GM23248 (cell line): ENCODE results near the gene SNRNP35. TPM values are rescaled to one million over a fixed set of nuclear protein-coding genes. Genes with fewer than 3 reads are reported as not detected.
"Not testable (repeated sequence)": the region's sequence is repeated elsewhere in the genome, so short reads cannot be mapped to it uniquely, and the experiment has no call there.

Source experiments
- DNase-seq: peaks from one replicate; pipeline ENCODE4 v3.0.0-alpha.2; 2015
- H2AFZ ChIP-seq: fragments of 200-600 bp; sonication (generic); 2 replicates; pipeline ENCODE4 v1.6.1; 2016; ENCODE audit warnings: antibody characterized with exemption
- H3F3A ChIP-seq: fragments of 200-600 bp; sonication (generic); 2 replicates; pipeline ENCODE4 v1.6.1; 2016; ENCODE audit warnings: mild to moderate bottlenecking, antibody characterized with exemption, mixed run types; ENCODE audit not compliant: insufficient read depth
- H3K27ac ChIP-seq: fragments of 200-600 bp; sonication (generic); 2 replicates; pipeline ENCODE4 v1.5.1; 2016; ENCODE audit warnings: mild to moderate bottlenecking
- H3K27me3 ChIP-seq: fragments of 200-600 bp; sonication (generic); replicated peaks from 2 replicates; pipeline ENCODE4 v1.6.1; 2016; ENCODE audit warnings: mild to moderate bottlenecking; ENCODE audit not compliant: insufficient read depth
- H3K36me3 ChIP-seq: fragments of 200-600 bp; sonication (generic); 2 replicates; pipeline ENCODE4 v1.6.1; 2016; ENCODE audit warnings: low read depth, mild to moderate bottlenecking
- H3K4me1 ChIP-seq: fragments of 200-600 bp; sonication (generic); 2 replicates; pipeline ENCODE4 v1.6.1; 2016; ENCODE audit warnings: mild to moderate bottlenecking; ENCODE audit not compliant: insufficient read depth
- H3K4me2 ChIP-seq: fragments of 200-600 bp; sonication (generic); one replicate; pipeline ENCODE4 v1.6.1; 2016; ENCODE audit warnings: mild to moderate bottlenecking; ENCODE audit not compliant: unreplicated experiment
- H3K4me3 ChIP-seq: fragments of 200-600 bp; sonication (generic); 2 replicates; pipeline ENCODE4 v1.5.1; 2016; ENCODE audit warnings: mild to moderate bottlenecking
- H3K79me2 ChIP-seq: fragments of 200-600 bp; sonication (generic); 2 replicates; pipeline ENCODE4 v1.6.1; 2016; ENCODE audit warnings: mild to moderate bottlenecking; ENCODE audit not compliant: insufficient read depth
- H3K9ac ChIP-seq: fragments of 200-600 bp; sonication (generic); 2 replicates; pipeline ENCODE4 v1.6.1; 2016; ENCODE audit warnings: mild to moderate bottlenecking
- H3K9me2 ChIP-seq: fragments of 200-600 bp; sonication (generic); 2 replicates; pipeline ENCODE4 v1.6.1; 2016; ENCODE audit warnings: mixed run types, mild to moderate bottlenecking, moderate library complexity; ENCODE audit not compliant: insufficient read depth
- H3K9me3 ChIP-seq: fragments of 200-600 bp; sonication (generic); one replicate; pipeline ENCODE4 v1.6.1; 2017; ENCODE audit warnings: low read depth
- H4K20me1 ChIP-seq: fragments of 200-600 bp; sonication (generic); 2 replicates; pipeline ENCODE4 v1.6.0; 2016; ENCODE audit not compliant: insufficient read depth
- EZH2 ChIP-seq: fragments of 200-600 bp; sonication (generic); IDR thresholded peaks from 2 replicates; pipeline ENCODE4 v1.6.1; 2018; ENCODE audit warnings: antibody characterized with exemption, mild to moderate bottlenecking; ENCODE audit not compliant: insufficient read depth, poor library complexity, severe bottlenecking
- EZH2phosphoT487 ChIP-seq: fragments of 200-600 bp; sonication (generic); IDR thresholded peaks from 2 replicates; pipeline ENCODE4 v1.6.1; 2018; ENCODE audit warnings: antibody characterized with exemption, moderate library complexity, mild to moderate bottlenecking, low read depth; ENCODE audit not compliant: insufficient read depth
- WGBS, 2 experiments: methylation state at CpG; one replicate each; pipeline ENCODE4 v1.1.6; 2015 to 2017; ENCODE audit warnings: low lambda C conversion rate in 2 of 2, low coverage in 1 of 2; ENCODE audit errors: missing lambda C conversion rate in 2 of 2; 5-methylcytosine and 5-hydroxymethylcytosine counted together
- in situ Hi-C: fragments of 300-500 bp; cut with MboI; formaldehyde crosslinking; loops from 2 replicates; pipeline ENCODE4 v1.15.0; 2020
- polyA plus RNA-seq: library from polyadenylated mRNA; unstranded; fragments of >200 nt; fragmentation: Nextera tagmentation; extraction: Ambion mirVana; gene quantifications from 2 replicates; pipeline ENCODE4 v1.2.1, GENCODE V29; 2016
- total RNA-seq: library from RNA; depleted of rRNA; stranded (reverse); fragments of >200 nt; shearing (Covaris generic); gene quantifications from 2 replicates; pipeline ENCODE4 v1.2.3, GENCODE V29; 2014

The SNRNP35 gene
- total and polyA plus RNA-seq, 2 experiments from 2014 or later = 9.8 to 17.6 TPM

DNA sequence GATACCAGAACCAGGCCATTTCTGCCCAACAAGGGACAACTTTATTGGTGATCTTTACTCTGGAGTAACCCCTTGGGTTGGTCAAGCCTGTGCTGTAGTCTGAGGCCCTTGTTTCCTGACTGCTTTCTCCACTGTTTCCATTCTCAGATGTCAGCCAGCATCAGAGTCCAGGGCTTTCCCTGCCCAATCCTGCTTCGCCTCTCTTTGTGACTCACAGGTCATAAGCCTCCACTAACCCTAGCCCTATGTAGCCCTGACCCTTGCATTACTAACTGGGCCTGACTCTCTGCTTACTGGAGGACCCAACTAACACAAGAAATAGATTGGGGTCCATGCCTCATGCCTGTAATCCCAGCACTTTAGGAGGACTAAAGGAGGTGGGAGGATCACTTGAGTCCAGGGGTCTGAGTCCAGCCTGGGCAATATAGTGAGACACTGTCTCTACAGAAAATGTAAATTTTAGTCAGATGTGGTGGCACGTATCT lies 8.6 kb upstream of the SNRNP35 start:
- 63 to 77% methylated on average over 2 of the region's 2 CpGs for WGBS, 2 experiments
- Histone ChIP-seq H3K9me2 (no peaks in the 10 kb centered on the region), H2AFZ (no peak overlapping the region)

DNA sequence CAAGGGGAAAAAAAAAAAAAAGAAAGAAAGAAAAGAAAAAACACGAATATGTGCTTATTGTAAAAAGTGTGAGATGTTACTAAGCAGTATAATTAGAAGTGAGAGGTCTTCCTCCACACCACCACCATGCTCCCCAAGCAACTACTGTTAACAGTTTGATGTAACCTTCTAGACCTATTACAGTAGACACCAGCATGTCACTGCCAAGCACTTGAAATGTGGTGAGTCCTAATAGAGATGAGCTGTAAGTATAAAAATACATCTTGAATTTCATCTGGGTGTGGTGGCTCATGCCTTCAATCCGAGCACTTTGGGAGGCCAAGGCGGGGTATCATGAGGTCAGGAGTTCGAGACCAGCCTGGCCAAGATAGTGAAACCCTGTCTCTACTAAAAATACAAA lies 8.1 kb upstream of the SNRNP35 start:
- H3K27ac ChIP-seq = no peak overlapping the region
- H3K27me3 ChIP-seq = no peaks in the 10 kb centered on the region
- no peak for DNase-seq
- H3K4me2 ChIP-seq = no peak overlapping the region
- in situ Hi-C loops = no loop called here
- peaks cover 16% of the 10 kb centered on the region for H3K4me1 ChIP-seq
- H4K20me1 ChIP-seq = no peaks in the 10 kb centered on the region; the same call in 1 of the 2 replicates
- no peak overlapping the region for H3K9ac ChIP-seq
- H3K36me3 ChIP-seq = no peaks in the 10 kb centered on the region
- no peak overlapping the region for H3K4me3 ChIP-seq
- no peak for TF ChIP-seq EZH2phosphoT487
- no peak for TF ChIP-seq EZH2
- H3K79me2 ChIP-seq = no peaks in the 10 kb centered on the region
- H3K9me3 ChIP-seq = no peaks in the 10 kb centered on the region
- no peaks in the 10 kb centered on the region for H3K9me2 ChIP-seq
- WGBS, 2 experiments = 56 to 60% methylated on average over 4 of the region's 4 CpGs
- peaks cover 8% of the 10 kb centered on the region; the same call in 1 of the 2 replicates for H3F3A ChIP-seq
- no peak overlapping the region for H2AFZ ChIP-seq

More for the DNA sequence above, 8.6 kb upstream of the SNRNP35 start:
- no peak overlapping the region for H3K4me3 ChIP-seq
- H3K27me3 ChIP-seq = no peaks in the 10 kb centered on the region
- no peaks in the 10 kb centered on the region for H3K36me3 ChIP-seq
- TF ChIP-seq EZH2phosphoT487 = no peak
- peaks cover 14% of the 10 kb centered on the region; the same call in 1 of the 2 replicates for H3F3A ChIP-seq
- no peaks in the 10 kb centered on the region for H3K79me2 ChIP-seq
- H4K20me1 ChIP-seq = no peaks in the 10 kb centered on the region; the same call in 1 of the 2 replicates
- DNase-seq = no peak
- no peak overlapping the region for H3K4me2 ChIP-seq
- no peak overlapping the region for H3K27ac ChIP-seq
- no peak overlapping the region for H3K9ac ChIP-seq
- in situ Hi-C loops = no loop called here
- H3K4me1 ChIP-seq = peaks cover 20% of the 10 kb centered on the region
- H3K9me3 ChIP-seq = no peaks in the 10 kb centered on the region

DNA sequence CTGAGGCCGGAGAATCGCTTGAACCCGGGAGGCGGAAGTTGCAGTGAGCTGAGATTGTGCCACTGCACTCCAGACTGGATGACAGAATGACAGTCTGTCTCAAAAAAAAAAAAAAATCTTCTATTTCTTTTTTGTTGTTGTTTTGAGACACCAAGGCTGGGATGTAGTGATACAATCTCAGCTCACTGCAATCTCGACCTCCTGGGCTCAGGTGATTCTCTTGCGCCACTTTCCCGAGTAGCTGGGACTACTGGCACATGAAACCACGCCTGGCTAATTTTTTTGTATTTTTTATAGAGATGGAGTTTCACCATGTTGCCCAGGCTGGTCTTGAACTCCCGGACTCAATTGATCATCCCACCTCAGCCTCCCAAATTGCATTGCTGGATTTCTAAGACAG lies 7.3 kb upstream of the SNRNP35 start:
- no peaks in the 10 kb centered on the region; the same call in 1 of the 2 replicates for H4K20me1 ChIP-seq
- in situ Hi-C loops = no loop called here
- H3K36me3 ChIP-seq = no peaks in the 10 kb centered on the region
- no peaks in the 10 kb centered on the region for H3K79me2 ChIP-seq
- H3K9ac ChIP-seq = no peak overlapping the region
- H3K27ac ChIP-seq = no peak overlapping the region
- no peak overlapping the region for H3K4me3 ChIP-seq
- H3K9me3 ChIP-seq = no peaks in the 10 kb centered on the region
- TF ChIP-seq EZH2 (no peak), EZH2phosphoT487 (no peak)
- no peaks in the 10 kb centered on the region for H3K27me3 ChIP-seq
- no peak overlapping the region for H2AFZ ChIP-seq
- H3K9me2 ChIP-seq = no peaks in the 10 kb centered on the region
- H3F3A ChIP-seq = 0 out of 2 replicates have a peak, but pooled peaks cover under 1% of the 10 kb centered on the region
- peaks cover 8% of the 10 kb centered on the region for H3K4me1 ChIP-seq
- H3K4me2 ChIP-seq = no peak overlapping the region
- 90 to 91% methylated on average over 9 of the region's 9 CpGs for WGBS, 2 experiments
- no peak for DNase-seq

DNA sequence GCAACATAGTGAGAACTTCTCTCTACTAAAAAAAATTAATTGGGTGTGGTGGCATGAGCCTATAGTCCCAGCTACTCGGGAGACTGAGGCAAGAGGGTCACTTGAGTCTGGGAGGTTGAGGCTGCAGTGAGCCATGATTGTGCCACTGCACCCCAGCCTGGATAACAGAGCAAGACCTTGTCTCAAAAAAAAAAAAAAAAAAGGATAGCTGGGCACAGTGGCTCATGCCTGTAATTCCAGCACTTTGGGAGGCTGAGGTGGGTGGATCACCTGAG lies 5.7 kb upstream of the SNRNP35 start:
- in situ Hi-C loops, H3K36me3 ChIP-seq: not testable (repeated sequence)

DNA sequence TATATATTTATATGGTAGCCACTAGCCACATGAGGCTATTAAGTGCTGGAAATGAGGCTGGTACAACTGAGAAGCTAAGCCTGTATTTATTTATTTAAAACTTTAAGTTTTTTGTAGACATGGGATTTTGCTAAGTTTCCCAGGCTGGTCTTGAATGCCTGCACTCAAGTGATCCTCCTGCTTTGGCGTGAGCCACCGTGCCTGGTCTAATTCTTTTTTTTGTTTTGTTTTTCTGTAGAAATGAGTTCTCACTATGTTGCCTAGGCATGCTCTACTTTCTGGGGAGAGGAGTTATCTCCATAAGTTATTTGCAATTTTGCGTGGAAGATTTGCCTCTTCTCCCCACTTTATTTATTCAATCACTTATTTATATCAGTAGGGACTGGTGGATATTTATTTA lies 4.8 kb upstream of the SNRNP35 start:
- in situ Hi-C loops = no loop called here
- Histone ChIP-seq H3K9me2 (no peaks in the 10 kb centered on the region), H3K4me1 (no peaks in the 10 kb centered on the region), H3K4me2 (no peak overlapping the region), H3K9me3 (no peaks in the 10 kb centered on the region), H3K27ac (no peak overlapping the region), H3K9ac (no peak overlapping the region), H3F3A (no peaks in the 10 kb centered on the region), H3K79me2 (no peaks in the 10 kb centered on the region), H4K20me1 (no peaks in the 10 kb centered on the region; the same call in 1 of the 2 replicates), H3K27me3 (no peaks in the 10 kb centered on the region), H3K36me3 (no peaks in the 10 kb centered on the region), H3K4me3 (no peak overlapping the region), H2AFZ (peak overlapping the region; percentile 48; the same call in 1 of the 2 replicates)
- WGBS, 2 experiments = 39 to 43% methylated on average over 3 of the region's 3 CpGs
- no peak for DNase-seq
- TF ChIP-seq EZH2phosphoT487 = no peak
- TF ChIP-seq EZH2 = no peak

More for the DNA sequence above, 5.7 kb upstream of the SNRNP35 start:
- WGBS, 2 experiments = 0% methylated on average over 1 of the region's 1 CpG
- not testable (repeated sequence) for H3K27ac ChIP-seq, H2AFZ ChIP-seq, H3F3A ChIP-seq, H3K9me3 ChIP-seq, DNase-seq, H3K27me3 ChIP-seq, H3K9me2 ChIP-seq, H3K4me2 ChIP-seq, H3K79me2 ChIP-seq, H3K4me3 ChIP-seq, H3K9ac ChIP-seq, H4K20me1 ChIP-seq, H3K4me1 ChIP-seq

DNA sequence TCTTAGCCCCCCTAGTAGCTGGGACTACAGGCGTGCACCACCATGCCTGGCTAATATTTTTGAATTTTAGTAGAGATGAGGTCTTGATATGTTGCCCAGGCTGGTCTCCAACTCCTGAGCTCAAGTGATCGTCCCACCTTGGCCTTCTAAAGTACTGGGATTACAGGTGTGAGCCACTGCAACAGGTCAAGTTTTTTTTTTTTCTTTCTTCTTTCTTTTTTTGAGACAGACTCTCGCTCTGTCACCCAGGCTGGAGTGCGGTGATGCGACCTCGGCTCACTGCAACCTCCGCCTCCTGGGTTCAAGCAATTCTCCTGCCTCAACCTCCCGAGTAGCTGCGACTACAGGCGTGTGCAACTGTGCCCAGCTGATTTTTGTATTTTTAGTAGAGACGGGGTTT lies 5.2 kb downstream of the SNRNP35 start:
- H3K9me2 ChIP-seq, H3F3A ChIP-seq, H4K20me1 ChIP-seq, H3K4me1 ChIP-seq, H3K9ac ChIP-seq, H2AFZ ChIP-seq, H3K4me3 ChIP-seq, H3K4me2 ChIP-seq, H3K27ac ChIP-seq, H3K9me3 ChIP-seq, H3K36me3 ChIP-seq, in situ Hi-C loops, DNase-seq, H3K27me3 ChIP-seq: not testable (repeated sequence)
- H3K79me2 ChIP-seq = peaks cover 78% of the 10 kb centered on the region
- 96 to 98% methylated on average over 11 of the region's 11 CpGs for WGBS, 2 experiments
